Fibroblast of villous mesenchyme (primary cell): Measurements from ENCODE around the gene LRCH1. TPM values are rescaled to one million over a fixed set of nuclear protein-coding genes. Genes with fewer than 3 reads are reported as not detected.

Experiments
- DNase-seq: peaks from one replicate; pipeline ENCODE4 v3.0.0-alpha.2; 2010; ENCODE audit warnings: low read depth
- H3K4me3 ChIP-seq: 2 replicates; pipeline ENCODE4 v1.5.1; 2011; ENCODE audit warnings: low read depth, mild to moderate bottlenecking, low read length
- CTCF ChIP-seq: IDR thresholded peaks from 2 replicates; pipeline ENCODE4 v1.5.1; 2012; ENCODE audit warnings: low read depth, mild to moderate bottlenecking, low read length; ENCODE audit not compliant: insufficient read depth
- total RNA-seq: library from RNA; depleted of rRNA; stranded (reverse); fragments of >200 nt; gene quantifications from 2 replicates; pipeline ENCODE4 v1.2.3, GENCODE V29; 2012

LRCH1 gene
- total RNA-seq, 1 donor, result 9.1 TPM

- no peak overlapping the region for H3K4me3 ChIP-seq
- no peak for TF ChIP-seq CTCF
- no peak for DNase-seq
These were observed 164.3 kb downstream of the LRCH1 start for GRCh38 chr13:46717275-46717674.

- no peak for TF ChIP-seq CTCF
- H3K4me3 ChIP-seq, result no peak overlapping the region
- DNase-seq, result no peak
These were observed 164.9 kb downstream of the LRCH1 start for GRCh38 chr13:46717856-46718255.

DNA sequence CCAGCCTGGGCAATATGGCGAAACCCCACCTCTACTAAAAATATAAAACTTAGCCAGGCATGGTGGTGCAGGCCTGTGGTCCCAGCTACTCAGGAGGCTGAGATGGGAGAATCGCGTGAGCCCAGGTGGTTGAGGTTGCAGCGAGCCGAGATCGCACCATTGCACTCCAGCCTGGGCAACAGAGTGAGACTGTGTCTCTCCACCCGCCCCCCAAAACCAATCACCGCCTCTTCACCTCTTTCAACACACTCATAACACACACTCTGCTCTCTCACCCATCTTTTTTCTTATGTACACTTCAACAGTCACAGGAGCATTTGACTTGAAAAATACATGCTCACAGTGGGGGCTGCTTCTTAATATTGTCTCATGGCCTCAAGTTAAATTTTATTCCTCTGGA, 167.2 kb downstream of the LRCH1 start:
- H3K4me3 ChIP-seq, result no peak overlapping the region
- TF ChIP-seq CTCF, result no peak
- DNase-seq, result no peak

- TF ChIP-seq CTCF, result peak; percentile 61
- peak; percentile 61 for DNase-seq
These were observed 168.1 kb downstream of the LRCH1 start for GRCh38 chr13:46721054-46721453.

DNA sequence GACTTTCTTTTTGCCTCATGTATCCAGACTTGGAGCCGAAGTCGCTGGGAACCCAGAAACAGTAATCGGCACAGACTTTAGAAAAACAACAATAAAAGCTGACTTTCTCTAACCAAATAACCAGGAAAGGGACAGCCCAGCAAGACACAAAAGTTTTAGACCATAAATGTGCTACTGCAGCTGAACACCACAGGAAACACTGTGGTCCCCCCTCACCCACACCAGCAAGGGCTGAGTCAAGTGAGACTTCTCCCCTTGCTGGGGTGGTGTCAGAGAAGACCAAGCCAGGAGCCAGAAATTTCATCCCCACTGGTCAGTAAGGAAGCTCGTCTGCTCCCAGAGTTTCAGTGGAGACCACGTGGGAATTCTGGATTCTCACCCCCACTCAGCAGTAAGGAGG, 173.4 kb downstream of the LRCH1 start:
- no peak overlapping the region for H3K4me3 ChIP-seq
- TF ChIP-seq CTCF, result no peak
- DNase-seq, result no peak

More at GRCh38 chr13:46721054-46721453, 168.1 kb downstream of the LRCH1 start:
- H3K4me3 ChIP-seq, result no peak overlapping the region

DNA sequence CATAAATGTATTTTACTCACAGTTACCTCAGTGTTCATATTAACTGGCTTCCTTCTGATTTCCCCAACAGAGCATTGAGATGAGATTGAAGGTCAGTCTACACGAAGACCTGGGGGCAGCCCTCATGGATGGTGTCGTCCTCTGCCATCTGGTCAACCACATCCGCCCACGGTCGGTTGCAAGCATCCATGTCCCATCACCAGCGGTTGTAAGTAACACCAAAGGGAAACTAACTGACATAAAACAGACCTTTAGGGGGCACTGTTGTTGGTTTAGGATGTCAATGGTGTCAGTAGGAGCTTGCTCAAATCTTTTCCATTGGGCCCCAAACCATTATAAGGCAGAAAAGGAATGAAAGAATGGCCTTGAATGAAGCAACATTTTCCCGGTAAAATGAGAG, 175.8 kb downstream of the LRCH1 start:
- no peak for DNase-seq
- peak; percentile 28 for TF ChIP-seq CTCF

DNA sequence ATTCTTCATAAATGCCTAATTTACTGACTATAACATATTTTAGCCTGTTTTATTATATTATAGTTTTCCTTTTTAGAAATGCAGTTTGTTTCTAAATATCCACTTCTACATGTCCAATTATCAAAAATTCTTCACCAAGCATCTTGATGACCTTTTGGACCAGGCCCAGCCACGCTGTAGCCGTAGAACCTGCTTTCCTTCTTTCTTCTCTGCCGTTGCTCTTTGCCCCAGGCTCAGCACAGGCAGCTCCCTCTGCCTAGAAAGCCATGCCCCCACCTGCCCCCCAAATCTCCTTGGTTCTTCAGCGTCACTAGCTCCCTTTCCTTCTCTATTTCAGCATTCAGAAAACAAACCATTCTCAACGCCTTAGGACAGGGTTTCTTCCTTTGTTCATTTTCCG, 178.6 kb downstream of the LRCH1 start:
- DNase-seq, result no peak
- H3K4me3 ChIP-seq, result no peak overlapping the region
- TF ChIP-seq CTCF, result no peak

More for the DNA sequence above, 175.8 kb downstream of the LRCH1 start:
- no peak overlapping the region for H3K4me3 ChIP-seq
